Stimulated activated CD8-positive, alpha-beta memory T cell treated with anti-CD3 and anti-CD28 coated beads, Interleukin-4, amount 100 ng/mL, for 24 hours (primary cell): ENCODE measurements around the gene FNDC11.
A peak's percentile ranks its signal among the peaks of the same experiment; 100 is the strongest.

ENCODE experiments used
- DNase-seq: peaks from one replicate; pipeline ENCODE4 v3.0.0-alpha.2; 2020; ENCODE audit warnings: low read depth

Gene FNDC11

DNA sequence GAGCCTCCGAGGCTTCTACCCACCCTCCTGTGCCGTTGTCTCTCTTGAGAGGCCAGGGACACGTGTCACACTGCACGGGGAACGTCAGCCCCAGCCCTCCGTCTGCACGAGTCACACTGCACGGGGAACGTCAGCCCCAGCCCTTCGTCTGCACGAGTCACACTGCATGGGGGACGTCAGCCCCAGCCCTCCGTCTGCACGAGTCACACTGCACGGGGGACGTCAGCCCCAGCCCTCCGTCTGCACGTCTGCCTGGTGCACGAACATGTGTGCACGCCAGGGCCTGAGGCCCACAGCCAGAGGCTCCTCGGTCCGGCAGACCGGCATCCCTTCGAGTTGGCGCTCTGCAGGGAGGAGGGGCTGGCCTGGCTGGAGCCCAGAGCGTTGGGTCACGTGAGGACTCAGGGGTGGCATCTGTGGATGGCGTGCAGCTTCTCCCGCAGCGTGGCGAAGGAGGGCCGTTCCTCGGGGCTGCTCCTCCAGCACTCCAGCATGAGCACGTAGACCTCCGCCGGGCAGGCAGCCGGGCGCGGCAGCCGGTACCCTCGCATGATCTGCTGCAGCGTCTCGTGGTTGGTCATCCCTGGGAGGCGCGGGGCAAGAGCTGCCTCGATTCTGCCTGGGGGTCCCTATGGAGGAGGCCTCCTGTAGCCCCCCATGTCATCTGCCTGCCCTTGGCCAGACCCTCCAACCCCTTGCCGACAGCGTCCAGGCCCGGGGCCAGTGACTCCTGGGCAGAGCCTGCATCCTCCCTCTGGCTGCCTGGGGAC lies 13.4 kb upstream of the FNDC11 start:
- no peak for DNase-seq

DNA sequence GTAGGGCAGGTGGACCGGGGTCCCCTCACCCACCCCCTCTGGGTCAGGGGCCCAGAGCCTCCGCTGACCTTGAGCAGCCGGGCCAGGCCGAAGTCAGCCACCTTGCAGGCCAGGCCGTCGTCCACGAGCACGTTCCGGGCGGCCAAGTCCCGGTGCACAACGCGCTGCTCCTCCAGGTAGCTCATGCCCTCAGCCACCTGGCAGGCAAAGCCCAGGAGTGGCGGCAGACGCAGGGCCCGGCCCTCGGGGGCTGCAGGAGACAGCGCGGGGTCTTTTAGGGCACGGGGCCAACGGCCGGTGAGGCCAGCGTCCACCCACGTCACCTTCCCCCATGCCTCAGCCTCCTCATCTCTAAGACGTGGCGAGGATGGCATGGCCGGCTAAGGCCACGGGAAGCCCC lies 12.6 kb upstream of the FNDC11 start:
- DNase-seq, result no peak

DNA sequence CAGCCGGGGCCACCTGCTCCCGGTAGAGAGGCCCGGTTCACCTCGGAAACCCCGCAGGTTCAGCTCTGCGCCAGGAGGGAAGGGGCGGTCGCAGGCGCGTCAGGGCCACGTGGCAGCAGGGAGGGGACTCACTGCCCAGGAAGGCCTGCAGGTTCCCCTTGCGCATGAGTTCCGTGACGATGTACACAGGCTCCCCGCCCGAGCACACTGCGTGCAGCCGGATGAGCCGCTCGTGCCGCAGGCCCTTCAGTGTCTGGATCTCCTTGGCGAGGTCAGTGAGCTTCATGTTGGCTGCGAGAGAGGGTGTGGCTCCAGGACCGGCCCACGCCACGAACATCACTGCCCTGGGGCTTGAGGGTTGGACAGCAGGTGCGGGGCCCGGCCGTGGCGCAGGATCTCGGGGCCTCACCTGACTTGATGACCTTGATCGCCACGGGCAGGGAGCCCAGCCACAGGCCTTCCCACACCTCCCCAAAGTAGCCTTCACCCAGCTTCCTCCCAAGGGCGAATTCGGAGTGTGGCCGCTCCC lies 11.9 kb upstream of the FNDC11 start:
- no peak for DNase-seq

DNA sequence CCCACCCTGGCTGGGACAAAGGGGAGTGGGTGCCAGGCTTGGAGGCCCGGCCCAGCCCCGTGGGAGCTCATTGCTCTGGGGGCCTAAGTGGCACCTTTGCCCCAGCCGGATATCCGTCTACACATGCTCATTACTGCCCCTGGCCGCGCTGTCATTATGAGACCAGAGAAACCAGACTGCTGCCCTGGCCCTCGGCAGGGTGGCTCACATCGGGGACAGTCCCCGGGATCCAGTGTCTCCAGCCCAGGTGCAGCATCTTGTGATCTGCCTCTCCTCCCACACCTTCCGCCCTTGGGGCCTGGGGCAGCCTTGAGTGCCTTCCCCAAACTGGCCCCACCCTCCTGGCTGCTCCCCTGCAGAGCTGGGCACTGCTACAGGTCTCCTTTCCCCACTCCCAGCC lies 11.3 kb upstream of the FNDC11 start:
- DNase-seq, result no peak

DNA sequence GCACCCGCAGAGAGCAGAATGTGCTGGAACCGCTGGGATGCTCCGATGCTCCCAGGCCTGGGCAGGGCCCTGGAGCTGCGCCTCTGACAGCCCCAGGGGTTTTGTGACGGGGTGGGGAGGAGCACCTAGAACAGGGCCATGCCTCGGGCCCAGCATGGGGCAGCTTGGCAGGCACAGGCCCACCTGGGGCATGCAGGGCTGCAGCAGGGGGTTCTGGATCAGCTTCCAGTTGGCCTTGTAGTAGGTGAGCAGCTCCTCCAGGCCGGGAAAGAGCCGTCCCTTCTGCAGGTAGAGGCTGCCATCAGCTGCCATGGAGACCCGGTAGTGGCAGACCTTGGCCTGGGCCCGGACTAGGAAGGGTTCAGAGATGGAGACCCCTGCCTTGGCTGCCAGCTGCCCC lies 10.8 kb upstream of the FNDC11 start:
- no peak for DNase-seq

DNA sequence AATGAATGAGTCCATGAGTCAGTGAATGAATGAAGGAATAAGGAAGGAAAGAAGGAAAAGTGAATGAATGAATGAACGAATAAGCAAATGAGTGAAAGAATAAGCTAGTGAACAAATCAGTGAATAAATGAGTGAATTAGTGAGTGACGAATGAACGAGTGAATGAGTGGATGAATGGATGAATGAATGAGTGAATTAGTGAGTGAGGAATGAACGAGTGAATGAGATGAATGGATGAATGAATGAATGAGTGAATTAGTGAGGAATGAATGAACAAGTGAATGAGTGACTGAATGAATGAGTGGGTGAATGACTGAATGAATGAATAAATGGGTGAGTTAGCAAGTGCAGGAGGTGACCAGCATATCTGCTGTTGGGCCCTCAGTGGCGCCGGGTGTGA lies 10.2 kb upstream of the FNDC11 start:
- no peak for DNase-seq

DNA sequence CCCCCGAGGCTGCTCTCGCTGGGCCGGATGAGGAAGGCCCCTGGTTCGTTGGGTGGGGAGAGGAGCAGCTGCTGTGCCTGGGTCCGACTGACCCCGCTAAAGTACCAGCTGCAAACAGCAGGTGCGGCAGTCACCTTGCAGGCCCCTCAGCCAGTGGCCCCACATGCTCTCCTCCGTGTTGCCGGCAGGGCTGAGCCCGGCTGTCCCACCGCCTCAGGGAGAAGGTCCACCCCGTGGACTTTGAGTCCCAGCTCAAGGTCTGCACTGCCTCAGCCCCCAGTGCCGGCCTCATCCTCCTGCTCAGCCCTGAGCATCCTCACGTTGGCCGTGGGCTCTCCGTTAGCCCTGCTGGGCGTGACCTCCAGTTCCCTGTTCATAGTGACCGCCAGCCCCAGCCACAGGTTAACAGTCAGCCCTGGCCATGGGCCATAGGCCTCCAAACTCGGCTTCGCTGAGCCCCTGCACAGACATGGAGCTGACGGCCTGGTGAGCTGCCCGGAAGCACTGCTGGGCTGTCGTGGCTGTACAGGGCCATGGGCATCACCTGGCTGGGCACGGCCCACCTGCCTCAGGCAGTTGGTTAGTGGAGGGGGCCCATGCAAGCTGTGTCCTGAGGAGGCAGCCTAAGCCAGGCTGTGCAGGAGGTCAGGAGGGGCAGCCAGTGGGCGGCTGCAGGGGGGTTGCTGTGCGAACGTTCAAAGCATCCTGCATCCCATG lies 9.6 kb upstream of the FNDC11 start:
- no peak for DNase-seq

DNA sequence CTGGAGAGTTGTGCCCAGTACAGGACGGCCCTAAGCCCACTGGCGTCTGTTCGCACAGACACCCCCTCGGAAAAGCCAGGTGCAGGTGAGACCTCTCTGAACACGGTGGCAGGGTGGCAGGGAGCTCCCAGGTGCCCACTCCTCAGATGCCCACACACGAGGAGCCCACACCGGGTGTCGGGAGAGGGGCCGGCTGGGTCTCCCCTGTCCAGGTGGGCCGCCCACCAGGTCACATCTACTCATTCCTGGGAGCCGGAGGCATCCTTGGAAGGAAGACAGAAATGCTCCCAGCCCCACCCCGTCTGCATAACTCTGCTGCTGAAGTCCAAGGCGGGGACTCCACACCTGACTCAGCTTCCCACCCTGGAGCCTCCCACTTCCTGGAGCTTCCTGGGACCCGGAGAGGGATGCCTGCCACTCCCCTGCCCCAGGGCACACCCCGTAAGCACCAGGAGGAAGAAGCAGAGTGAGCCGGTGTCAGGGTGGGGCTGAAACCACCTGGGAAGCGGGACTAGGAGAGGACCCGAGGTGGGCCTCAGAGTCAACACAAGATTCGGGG lies 8.9 kb upstream of the FNDC11 start:
- DNase-seq, result no peak

DNA sequence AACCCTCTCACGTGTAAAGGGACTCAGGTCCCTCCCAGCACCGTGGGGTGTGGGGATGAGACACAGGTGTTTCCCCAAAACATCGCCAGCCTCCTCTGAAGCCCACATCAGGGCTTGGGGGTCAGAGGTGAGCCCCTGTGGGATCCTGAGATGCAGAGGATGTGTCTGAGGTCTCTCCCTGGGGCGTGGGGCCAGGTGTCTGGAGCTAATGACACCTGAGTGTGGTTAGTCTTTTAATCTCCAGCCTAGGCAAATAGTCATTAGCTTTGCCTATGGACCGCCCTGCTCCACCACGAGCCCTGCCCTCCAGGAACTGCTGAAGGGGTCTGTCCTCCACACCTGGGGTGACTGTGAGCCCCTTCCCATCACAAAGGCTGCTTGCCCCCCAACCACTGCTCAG lies 8.1 kb upstream of the FNDC11 start:
- DNase-seq, result no peak

DNA sequence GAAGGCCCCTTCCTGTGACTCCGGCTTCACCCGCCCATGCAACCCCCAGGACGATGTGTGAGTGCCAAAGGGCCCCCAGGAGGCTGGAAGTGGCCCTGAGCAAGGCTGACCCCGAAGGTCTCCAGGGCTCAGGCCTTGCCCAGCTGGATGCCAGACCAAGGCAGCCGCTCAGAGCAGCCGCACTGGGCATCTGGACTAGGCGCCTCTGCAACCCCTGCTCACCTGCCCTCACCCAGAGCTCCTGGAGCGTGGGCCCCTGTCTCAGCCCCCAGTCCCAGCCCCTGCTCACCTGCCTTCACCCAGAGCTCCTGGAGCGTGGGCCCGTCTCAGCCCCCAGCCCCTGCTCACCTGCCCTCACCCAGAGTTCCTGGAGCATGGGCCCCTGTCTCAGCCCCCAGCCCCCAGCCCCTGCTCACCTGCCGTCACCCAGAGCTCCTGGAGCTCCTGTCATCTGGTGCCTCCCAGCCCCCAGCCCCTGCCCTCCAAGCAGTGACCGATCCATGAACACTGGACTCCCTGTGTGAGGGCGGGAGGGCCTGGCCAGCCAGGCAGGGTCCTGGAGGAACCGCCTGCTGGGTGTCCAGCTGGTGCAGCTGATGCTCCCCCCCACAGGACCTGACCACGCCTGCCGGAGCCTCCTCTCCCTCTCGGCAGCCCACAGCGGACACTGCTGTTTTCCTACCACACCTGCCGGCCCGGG lies 7.6 kb upstream of the FNDC11 start:
- no peak for DNase-seq

DNA sequence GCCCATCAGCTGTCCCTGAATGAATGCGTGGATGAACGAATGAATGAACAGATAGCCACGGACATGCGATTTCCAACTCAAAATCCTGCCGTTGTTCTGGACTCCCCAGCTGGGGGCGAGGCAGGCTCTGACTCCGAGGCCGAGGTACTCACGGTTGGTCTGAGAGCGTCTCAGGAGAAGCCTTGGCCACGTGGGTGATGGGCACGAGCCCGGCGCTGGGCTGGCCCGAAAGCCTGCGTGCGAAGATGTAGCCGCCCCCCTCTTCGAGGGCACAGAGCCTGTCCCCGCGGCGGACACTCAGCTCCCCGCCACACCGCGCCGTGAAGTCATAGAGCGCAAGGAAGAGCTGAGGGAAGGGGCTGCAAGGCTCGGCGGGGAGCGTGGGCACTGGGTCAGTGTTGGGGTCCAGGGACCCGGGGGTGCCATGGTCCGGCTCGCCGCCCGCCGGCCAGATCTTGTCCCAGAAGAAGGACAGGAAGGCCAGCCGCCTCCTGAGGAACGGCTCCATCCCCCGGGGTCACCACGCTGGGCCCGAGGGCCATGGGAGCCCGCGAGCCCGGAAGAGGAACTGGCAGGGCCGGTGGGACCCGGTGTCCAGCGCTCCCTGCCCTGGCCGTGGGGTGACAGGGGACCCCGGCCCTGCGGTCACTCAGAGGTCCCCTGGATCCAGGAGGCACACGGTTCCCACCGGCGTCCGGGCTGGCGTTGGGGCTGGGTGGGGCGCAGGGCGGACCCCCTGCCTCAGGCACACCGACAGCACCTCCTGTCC lies 6.8 kb upstream of the FNDC11 start:
- no peak for DNase-seq

DNA sequence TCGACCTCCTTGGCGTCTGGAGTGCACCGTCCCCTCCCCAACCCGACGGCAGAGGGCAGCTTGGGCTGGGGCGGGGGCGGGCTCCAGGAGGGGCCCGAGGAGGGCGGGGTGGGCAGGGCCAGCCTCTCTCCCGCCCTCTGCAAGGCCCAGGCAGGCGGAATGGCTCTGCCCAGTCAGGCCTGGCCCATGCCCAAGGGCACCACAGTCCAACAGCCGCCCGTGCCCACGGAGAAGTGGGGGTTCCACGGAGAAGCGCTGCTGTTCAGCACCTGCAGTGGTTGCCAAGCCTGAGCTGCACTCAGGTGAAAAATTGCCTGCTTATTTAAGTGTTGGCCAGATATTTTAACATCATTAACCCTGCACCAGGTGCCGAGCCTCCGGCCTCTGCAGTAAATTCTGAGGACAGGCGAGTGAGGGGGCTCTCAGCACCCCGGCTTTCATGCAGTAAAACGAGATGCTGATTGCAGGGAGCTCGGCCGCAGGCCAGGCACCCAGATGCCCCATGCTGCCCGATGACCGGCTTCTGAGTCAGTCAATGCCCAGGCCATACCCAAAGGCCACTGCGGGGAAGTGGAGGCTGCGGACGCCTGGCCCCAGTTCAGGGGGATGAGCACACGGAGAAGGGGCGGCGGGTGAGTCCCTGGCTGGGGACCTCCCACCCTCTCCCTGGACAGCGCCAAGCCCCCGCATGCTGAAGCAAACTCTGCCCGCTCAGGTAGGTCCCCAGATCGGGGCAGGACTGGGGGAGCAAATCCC lies 6.1 kb upstream of the FNDC11 start, which contains the start of gene SRMS:
SRMS (minus strand) TSS at position 25 of the 756 bp plus-strand sequence. CDS start 286 bp downstream, outside the sequence.
- DNase-seq, result no peak

DNA sequence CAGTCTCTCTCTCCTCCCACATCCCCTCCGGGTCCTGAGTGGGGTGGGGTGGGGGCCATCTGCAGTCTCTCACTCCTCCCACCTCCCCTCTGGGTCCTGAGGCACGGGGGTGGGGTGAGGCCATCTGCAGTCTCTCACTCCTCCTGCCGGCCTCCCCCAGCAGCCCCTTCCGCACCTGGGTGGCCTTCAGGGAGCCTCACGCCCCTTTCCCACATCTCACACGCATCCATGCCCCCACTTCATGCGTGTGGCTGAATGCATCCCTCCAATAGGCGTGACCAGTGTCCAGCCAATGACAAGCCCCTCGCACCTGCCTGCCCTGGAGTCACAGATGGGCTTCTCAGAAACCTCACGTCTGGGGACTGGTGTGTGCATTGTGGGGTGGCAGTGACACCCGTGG lies 5.4 kb upstream of the FNDC11 start:
- DNase-seq, result no peak

DNA sequence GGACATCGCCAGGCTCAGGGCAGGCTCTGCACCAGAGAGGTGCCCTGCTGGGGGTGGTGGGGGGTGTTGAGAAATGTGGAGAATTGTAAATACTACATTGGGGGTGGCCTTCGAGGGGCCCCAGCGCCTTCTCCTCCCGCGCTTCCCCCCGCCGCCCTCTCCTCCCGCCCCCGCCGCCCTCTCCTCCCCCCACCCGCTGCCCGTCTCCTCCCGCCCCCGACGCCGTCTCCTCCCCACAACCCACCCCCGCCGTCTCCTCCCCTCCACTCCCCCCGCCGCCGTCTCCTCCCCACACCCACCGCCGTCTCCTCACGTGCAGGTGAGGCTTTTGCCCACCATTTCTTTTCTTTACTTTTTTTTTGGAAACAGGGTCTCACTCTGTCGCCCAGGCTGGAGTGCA lies 4.9 kb upstream of the FNDC11 start:
- no peak for DNase-seq

DNA sequence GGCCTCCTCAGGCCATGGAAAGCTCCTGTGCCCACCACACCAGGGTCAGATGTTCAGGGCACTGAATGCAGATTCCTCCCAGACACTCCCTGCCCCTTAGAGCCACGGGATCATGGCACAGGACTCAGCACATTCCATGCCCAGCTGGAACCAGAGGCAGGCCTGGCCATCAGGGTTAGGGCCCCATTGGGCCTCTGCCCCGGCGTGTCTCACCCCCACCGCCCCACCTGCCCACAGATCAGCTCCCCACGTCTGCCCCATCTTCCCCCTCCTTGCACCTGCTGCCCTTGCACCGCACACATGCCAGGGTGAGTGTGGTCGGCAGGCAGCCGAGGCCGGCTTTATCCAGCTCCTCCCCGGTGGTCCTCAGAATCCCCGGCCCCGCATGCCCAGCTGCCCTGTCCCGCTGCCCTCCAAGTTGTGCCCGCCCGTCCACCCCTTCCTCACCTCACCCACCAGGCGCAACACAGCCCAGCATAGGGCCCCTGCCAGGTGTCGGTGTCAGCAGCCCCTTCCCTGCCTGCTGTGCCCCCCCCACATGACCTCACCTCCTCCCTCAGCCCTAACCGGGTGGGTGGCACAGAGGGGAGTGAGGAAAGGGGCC lies 4.2 kb upstream of the FNDC11 start:
- no peak for DNase-seq

DNA sequence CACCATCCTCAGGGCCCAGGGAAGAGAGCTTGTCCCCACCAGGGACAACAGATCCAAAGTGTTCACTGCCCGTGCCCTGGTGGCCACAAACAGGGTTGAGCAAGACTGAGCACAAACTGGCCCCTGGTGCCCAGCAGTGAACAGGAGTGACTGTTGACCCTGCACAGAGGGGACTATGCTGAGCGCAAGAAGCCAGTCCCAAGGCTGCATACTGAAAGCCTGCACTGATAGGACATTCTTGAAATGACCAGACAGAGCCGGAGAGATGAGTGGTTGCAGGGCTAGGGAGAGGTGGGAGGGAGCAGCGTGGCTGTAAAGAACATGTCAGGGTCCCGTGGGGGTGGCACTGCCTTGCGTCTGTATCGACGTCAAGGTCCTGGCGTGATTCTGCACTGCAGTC lies 2.9 kb upstream of the FNDC11 start:
- DNase-seq, result no peak

DNA sequence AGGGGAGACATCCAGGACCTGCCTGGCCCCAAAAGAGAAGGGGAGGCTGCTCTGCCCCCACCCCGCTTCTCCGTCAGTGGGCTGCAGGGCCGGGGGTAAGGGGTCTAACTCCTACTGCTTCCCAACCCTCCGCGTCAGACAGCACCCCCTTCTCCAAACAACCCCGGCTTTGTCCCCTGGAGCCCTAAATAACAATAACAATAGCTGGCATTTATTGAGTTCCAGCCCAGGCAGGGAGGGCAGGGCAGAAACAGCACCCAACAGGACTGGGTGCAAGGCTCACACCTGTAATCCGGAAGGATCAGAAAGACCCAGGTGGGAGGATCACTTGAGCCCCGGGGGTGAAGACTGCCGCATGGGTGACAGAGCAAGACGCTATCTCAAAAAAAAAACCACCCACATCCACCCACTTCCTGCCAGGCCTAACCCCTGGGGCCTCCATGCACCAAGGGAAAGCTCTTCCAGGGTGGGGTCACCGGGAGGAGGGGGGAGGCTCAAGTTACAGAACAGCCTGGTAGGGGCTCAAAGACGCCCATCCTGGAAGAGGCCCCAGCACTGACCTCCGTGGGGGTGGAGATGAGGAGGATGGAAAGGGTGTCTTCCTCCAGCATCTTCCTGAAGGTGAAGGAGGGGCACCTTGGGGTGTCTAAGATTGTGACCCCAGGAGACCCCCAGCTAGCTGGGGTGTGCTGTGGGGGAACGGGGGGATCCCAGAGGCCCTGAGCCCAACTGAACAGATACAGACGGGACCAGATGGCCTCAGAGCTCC lies 1.3 kb upstream of the FNDC11 start:
- DNase-seq, result no peak

DNA sequence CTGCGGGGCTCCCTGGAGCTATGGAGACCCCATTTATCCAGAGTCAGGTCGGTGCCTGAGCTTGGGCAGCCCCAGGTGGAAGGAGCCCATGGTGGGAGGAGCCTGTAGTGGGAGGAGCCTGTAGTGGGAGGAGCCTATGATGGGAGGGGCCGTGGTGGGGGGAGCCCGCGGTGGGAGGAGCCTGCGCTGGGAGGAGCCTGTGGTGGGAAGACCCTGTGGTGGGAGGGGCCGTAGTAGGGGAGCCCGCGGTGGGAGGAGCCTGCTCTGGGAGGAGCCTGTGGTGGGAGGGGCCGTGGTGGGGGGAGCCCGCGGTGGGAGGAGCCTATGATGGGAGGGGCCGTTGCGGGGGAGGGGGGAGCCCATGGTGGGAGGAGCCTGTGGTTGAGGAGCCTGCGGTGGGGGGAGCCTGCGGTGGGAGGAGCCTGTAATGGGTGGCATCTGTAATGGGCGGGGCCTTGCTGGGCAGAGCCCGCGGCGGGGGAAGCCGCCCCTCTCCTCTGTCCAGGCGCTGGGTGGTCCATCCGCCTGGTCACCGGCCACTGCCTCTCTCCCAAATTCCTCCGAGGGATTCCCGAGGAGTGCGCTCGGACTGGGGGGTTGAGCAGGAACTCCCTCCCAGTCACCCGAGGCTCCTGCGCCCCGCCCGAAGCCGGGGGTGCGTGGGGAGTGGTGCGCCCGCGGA lies 567 bp upstream of the FNDC11 start:
- peak; percentile 73 for DNase-seq
